ENCODE results near the gene MYH6. TPM values are rescaled to one million over a fixed set of nuclear protein-coding genes. Genes with fewer than 3 reads are reported as not detected.

MYH6 gene
- total RNA-seq, 1 experiment from 2014 or later = not detected

GRCh38 chr14:23352506-23353432 lies 55.3 kb downstream of the MYH6 start, which contains the start of gene SLC22A17:
TSS of gene SLC22A17 (minus strand) at chr14:23352887.
- in situ Hi-C loops (cut with HindIII; ENCODE audit: low pct_unique_long_range_greater_than_20kb, low sequenced_read_pairs) = no loop called here
- peak; percentile 65 for DNase-seq (ENCODE audit: low read depth)

GRCh38 chr14:23351681-23352505 lies 56.2 kb downstream of the MYH6 start:
- in situ Hi-C loops (cut with HindIII; ENCODE audit: low pct_unique_long_range_greater_than_20kb, low sequenced_read_pairs) = no loop called here
- no peak for DNase-seq (ENCODE audit: low read depth)

GRCh38 chr14:23349156-23349845 lies 58.8 kb downstream of the MYH6 start:
- in situ Hi-C loops (cut with HindIII; ENCODE audit: low pct_unique_long_range_greater_than_20kb, low sequenced_read_pairs) = no loop called here
- DNase-seq (ENCODE audit: low read depth) = no peak

GRCh38 chr14:23348297-23348655 lies 59.8 kb downstream of the MYH6 start:
- in situ Hi-C loops (cut with HindIII; ENCODE audit: low pct_unique_long_range_greater_than_20kb, low sequenced_read_pairs) = no loop called here
- DNase-seq (ENCODE audit: low read depth) = no peak

GRCh38 chr14:23347406-23348296 lies 60.4 kb downstream of the MYH6 start:
- in situ Hi-C loops (cut with HindIII; ENCODE audit: low pct_unique_long_range_greater_than_20kb, low sequenced_read_pairs) = no loop called here
- no peak for DNase-seq (ENCODE audit: low read depth)

GRCh38 chr14:23346693-23347405 lies 61.2 kb downstream of the MYH6 start:
- no peak for DNase-seq (ENCODE audit: low read depth)
- in situ Hi-C loops (cut with HindIII; ENCODE audit: low pct_unique_long_range_greater_than_20kb, low sequenced_read_pairs) = no loop called here

- in situ Hi-C loops (cut with HindIII; ENCODE audit: low pct_unique_long_range_greater_than_20kb, low sequenced_read_pairs) = no loop called here
Measured at GRCh38 chr14:23345987-23346692, 61.9 kb downstream of the MYH6 start.

GRCh38 chr14:23344481-23344880 lies 63.6 kb downstream of the MYH6 start:
- no peak for DNase-seq (ENCODE audit: low read depth)
- in situ Hi-C loops (cut with HindIII; ENCODE audit: low pct_unique_long_range_greater_than_20kb, low sequenced_read_pairs) = no loop called here

More at GRCh38 chr14:23345987-23346692, 61.9 kb downstream of the MYH6 start:
- no peak for DNase-seq (ENCODE audit: low read depth)

- in situ Hi-C loops (cut with HindIII; ENCODE audit: low pct_unique_long_range_greater_than_20kb, low sequenced_read_pairs) = no loop called here
- no peak for DNase-seq (ENCODE audit: low read depth)
Measured at GRCh38 chr14:23339506-23340268, 68.4 kb downstream of the MYH6 start.

GRCh38 chr14:23335623-23336022 lies 72.5 kb downstream of the MYH6 start:
- in situ Hi-C loops (cut with HindIII; ENCODE audit: low pct_unique_long_range_greater_than_20kb, low sequenced_read_pairs) = no loop called here
- DNase-seq (ENCODE audit: low read depth) = no peak

Other genes with a start within 250 kb of the MYH6 start
- gene SLC7A8, start 224.6 kb downstream of the MYH6 start, total RNA-seq (2014; rRNA removed; shearing (Covaris generic); ENCODE audit: low replicate concordance) = not detected in 2 replicates
- not detected in 2 replicates for gene RNF212B, start 170.3 kb downstream of the MYH6 start, total RNA-seq (2014; rRNA removed; shearing (Covaris generic); ENCODE audit: low replicate concordance)
- 4.6 and 9.0 TPM in 2 replicates for gene HOMEZ, start 122.1 kb downstream of the MYH6 start, total RNA-seq (2014; rRNA removed; shearing (Covaris generic); ENCODE audit: low replicate concordance)
- 0.14 and 1.1 TPM in 2 replicates for gene PPP1R3E, start 105.4 kb downstream of the MYH6 start, total RNA-seq (2014; rRNA removed; shearing (Covaris generic); ENCODE audit: low replicate concordance)
- 4.0 and 8.6 TPM in 2 replicates for gene BCL2L2, start 101.4 kb downstream of the MYH6 start, total RNA-seq (2014; rRNA removed; shearing (Covaris generic); ENCODE audit: low replicate concordance)
- gene PABPN1, start 86.8 kb downstream of the MYH6 start, total RNA-seq (2014; rRNA removed; shearing (Covaris generic); ENCODE audit: low replicate concordance) = 41.9 and 73.8 TPM in 2 replicates
- 8.4 and 10.6 TPM in 2 replicates for gene SLC22A17, start 55.4 kb downstream of the MYH6 start, total RNA-seq (2014; rRNA removed; shearing (Covaris generic); ENCODE audit: low replicate concordance)
- gene EFS, start 43.1 kb downstream of the MYH6 start, total RNA-seq (2014; rRNA removed; shearing (Covaris generic); ENCODE audit: low replicate concordance) = not detected in 2 replicates
- not detected in 2 replicates for gene IL25, start 35.5 kb downstream of the MYH6 start, total RNA-seq (2014; rRNA removed; shearing (Covaris generic); ENCODE audit: low replicate concordance)
- gene CMTM5, start 31.2 kb downstream of the MYH6 start, total RNA-seq (2014; rRNA removed; shearing (Covaris generic); ENCODE audit: low replicate concordance) = not detected in 2 replicates
- not detected in 2 replicates for gene MYH7, start 27.4 kb upstream of the MYH6 start, total RNA-seq (2014; rRNA removed; shearing (Covaris generic); ENCODE audit: low replicate concordance)
- 33.9 and 69.9 TPM in 2 replicates for gene NGDN, start 61.4 kb upstream of the MYH6 start, total RNA-seq (2014; rRNA removed; shearing (Covaris generic); ENCODE audit: low replicate concordance)
- gene ZFHX2, start 143.5 kb upstream of the MYH6 start, total RNA-seq (2014; rRNA removed; shearing (Covaris generic); ENCODE audit: low replicate concordance) = not detected in 2 replicates
- 14.7 and 35.4 TPM in 2 replicates for gene THTPA, start 148.0 kb upstream of the MYH6 start, total RNA-seq (2014; rRNA removed; shearing (Covaris generic); ENCODE audit: low replicate concordance)
- gene AP1G2, start 159.5 kb upstream of the MYH6 start, total RNA-seq (2014; rRNA removed; shearing (Covaris generic); ENCODE audit: low replicate concordance) = 16.1 and 38.9 TPM in 2 replicates
- gene JPH4, start 170.5 kb upstream of the MYH6 start, total RNA-seq (2014; rRNA removed; shearing (Covaris generic); ENCODE audit: low replicate concordance) = not detected in 2 replicates
- 0.30 TPM in 1 of 2 replicates, not detected in the other for gene DHRS2, start 228.1 kb upstream of the MYH6 start, total RNA-seq (2014; rRNA removed; shearing (Covaris generic); ENCODE audit: low replicate concordance)

All from Caki2 (cell line).